C4-2B (cell line): ENCODE measurements around the gene RITA1.

Source experiments
- CTCF ChIP-seq: fragments of 450-650 bp; conservative IDR thresholded peaks from 2 replicates; pipeline ENCODE4 v1.5.1; 2017; ENCODE audit warnings: mild to moderate bottlenecking
- ZFX ChIP-seq: fragments of 450-650 bp; IDR thresholded peaks from 2 replicates; pipeline ENCODE4 v1.6.1; 2017

GRCh38 chr12:113197518-113198077 lies 12.1 kb downstream of the RITA1 start:
- TF ChIP-seq CTCF (no peak), ZFX (no peak)
